Neural cell (in vitro differentiated cells): ENCODE results near the gene RFTN1. TPM values are rescaled to one million over a fixed set of nuclear protein-coding genes. Genes with fewer than 3 reads are reported as not detected.

Experiments used
- H2AFZ ChIP-seq: fragments of 200-600, 300-800 bp; sonication (generic), shearing (Covaris generic); 2 replicates; pipeline ENCODE4 v1.6.0; 2014; ENCODE audit warnings: low read depth, mild to moderate bottlenecking, antibody characterized with exemption, low read length, moderate library complexity
- H3F3A ChIP-seq: fragments of 200-600 bp; shearing (Covaris generic); 2 replicates; pipeline ENCODE4 v1.6.1; 2016; ENCODE audit warnings: mild to moderate bottlenecking, moderate library complexity, mixed read lengths, antibody characterized with exemption, low read length; ENCODE audit not compliant: insufficient read depth, poor library complexity, severe bottlenecking
- H3K27ac ChIP-seq: fragments of 200-600, 300-800 bp; sonication (generic), shearing (Covaris generic); 2 replicates; pipeline ENCODE4 v1.5.1; 2014; ENCODE audit warnings: mild to moderate bottlenecking, low read length, moderate library complexity
- H3K27me3 ChIP-seq: fragments of 300-800, 200-600 bp; sonication (generic), shearing (Covaris generic); 2 replicates; pipeline ENCODE4 v1.6.0; 2014; ENCODE audit warnings: mild to moderate bottlenecking, low read depth, low read length, moderate library complexity; ENCODE audit not compliant: insufficient read depth
- H3K36me3 ChIP-seq: fragments of 300-800, 200-600 bp; sonication (generic), shearing (Covaris generic); 2 replicates; pipeline ENCODE4 v1.5.1; 2014; ENCODE audit warnings: mild to moderate bottlenecking, antibody characterized with exemption, low read length, moderate library complexity; ENCODE audit not compliant: insufficient read depth
- H3K4me2 ChIP-seq: fragments of 300-800, 200-600 bp; sonication (generic), shearing (Covaris generic); 2 replicates; pipeline ENCODE4 v1.6.0; 2014; ENCODE audit warnings: mild to moderate bottlenecking, low read length
- H3K4me3 ChIP-seq: fragments of 300-800, 200-600 bp; sonication (generic), shearing (Covaris generic); 2 replicates; pipeline ENCODE4 v1.5.1; 2014; ENCODE audit warnings: mild to moderate bottlenecking, low read length, moderate library complexity
- H3K79me2 ChIP-seq: fragments of 200-600 bp; shearing (Covaris generic); replicated peaks from 2 replicates; pipeline ENCODE4 v1.6.0; 2014; ENCODE audit warnings: mild to moderate bottlenecking, low read length, moderate library complexity; ENCODE audit not compliant: insufficient read depth
- H3K9ac ChIP-seq: fragments of 300-800, 200-600 bp; sonication (generic), shearing (Covaris generic); 2 replicates; pipeline ENCODE4 v1.6.1; 2016; ENCODE audit warnings: mild to moderate bottlenecking, low read length, mixed read lengths
- H3K9me2 ChIP-seq: fragments of 200-600 bp; shearing (Covaris generic); 2 replicates; pipeline ENCODE4 v1.6.1; 2016; ENCODE audit warnings: mild to moderate bottlenecking, low read length, mixed read lengths; ENCODE audit not compliant: insufficient read depth
- H3K9me3 ChIP-seq: fragments of 200-600, 300-800 bp; sonication (generic), shearing (Covaris generic); 2 replicates; pipeline ENCODE4 v1.6.1; 2016; ENCODE audit warnings: mild to moderate bottlenecking, mixed run types, low read length, moderate library complexity, mixed read lengths
- H4K20me1 ChIP-seq: fragments of 200-600 bp; shearing (Covaris generic); 2 replicates; pipeline ENCODE4 v1.6.1; 2016; ENCODE audit warnings: mild to moderate bottlenecking, mixed run types; ENCODE audit not compliant: insufficient read depth
- CTCF ChIP-seq: fragments of 450-650 bp; IDR thresholded peaks from 2 replicates; pipeline ENCODE4 v1.5.1; 2014; ENCODE audit warnings: antibody characterized with exemption, mild to moderate bottlenecking, moderate library complexity; ENCODE audit not compliant: poor library complexity, severe bottlenecking
- EP300 ChIP-seq: fragments of 450-650 bp; conservative IDR thresholded peaks from 2 replicates; pipeline ENCODE4 v1.6.1; 2014; ENCODE audit warnings: antibody characterized with exemption, mild to moderate bottlenecking, moderate library complexity; ENCODE audit not compliant: poor library complexity, severe bottlenecking
- EZH2 ChIP-seq: fragments of 200-600, 300-800 bp; shearing (Covaris generic), sonication (generic); IDR thresholded peaks from 2 replicates; pipeline ENCODE4 v1.6.1; 2014; ENCODE audit warnings: antibody characterized with exemption, low read length, borderline replicate concordance, mild to moderate bottlenecking; ENCODE audit not compliant: insufficient read depth, poor library complexity, severe bottlenecking
- MXI1 ChIP-seq: fragments of 450-650 bp; conservative IDR thresholded peaks from 2 replicates; pipeline ENCODE4 v1.6.1; 2014; ENCODE audit warnings: antibody characterized with exemption, mild to moderate bottlenecking; ENCODE audit not compliant: poor library complexity, severe bottlenecking
- POLR2AphosphoS5 ChIP-seq: IDR thresholded peaks from 2 replicates; pipeline ENCODE4 v1.6.1; 2012
- RAD21 ChIP-seq: fragments of 450-650 bp; conservative IDR thresholded peaks from 2 replicates; pipeline ENCODE4 v1.6.1; 2014; ENCODE audit warnings: antibody characterized with exemption, mild to moderate bottlenecking, moderate library complexity
- REST ChIP-seq: IDR thresholded peaks from 2 replicates; pipeline ENCODE4 v1.6.1; 2012; ENCODE audit warnings: borderline replicate concordance
- SMC3 ChIP-seq: fragments of 450-650 bp; conservative IDR thresholded peaks from 2 replicates; pipeline ENCODE4 v1.6.1; 2014; ENCODE audit warnings: antibody characterized with exemption, mild to moderate bottlenecking, moderate library complexity; ENCODE audit not compliant: poor library complexity
- TAF1 ChIP-seq: IDR thresholded peaks from 2 replicates; pipeline ENCODE4 v1.6.1; 2012; ENCODE audit warnings: low read depth
- polyA plus RNA-seq: library from polyadenylated mRNA; depleted of rRNA; stranded (reverse); fragments of >200 nt; gene quantifications from 2 replicates; pipeline ENCODE4 v1.2.3, GENCODE V29; 2014

The RFTN1 gene
- polyA plus RNA-seq, 1 donor from 2014 or later: 36.8 TPM

GRCh38 chr3:16512435-16513140 is 911 bp downstream of the RFTN1 start:
- Histone ChIP-seq H2AFZ (no peak overlapping the region), H3K36me3 (no peaks in the 10 kb centered on the region), H3K9me2 (no peaks in the 10 kb centered on the region), H3K4me3 (peak overlapping the region; percentile 86), H3K27me3 (peaks cover 31% of the 10 kb centered on the region), H3F3A (no peaks in the 10 kb centered on the region), H3K79me2 (peaks cover 2% of the 10 kb centered on the region), H3K4me2 (peak overlapping the region; percentile 58), H3K27ac (peak overlapping the region; percentile 38), H3K9me3 (no peaks in the 10 kb centered on the region), H3K9ac (peak overlapping the region; percentile 58), H4K20me1 (no peaks in the 10 kb centered on the region)
- TF ChIP-seq REST (no peak), MXI1 (no peak), CTCF (no peak), POLR2AphosphoS5 (no peak), TAF1 (no peak), EZH2 (no peak), SMC3 (no peak), RAD21 (no peak), EP300 (no peak)

- Histone ChIP-seq H3K4me2 (peak overlapping the region; percentile 40), H3K27ac (no peak overlapping the region), H3K27me3 (peaks cover 31% of the 10 kb centered on the region), H3K79me2 (peaks cover 7% of the 10 kb centered on the region), H3K36me3 (no peaks in the 10 kb centered on the region), H3K4me3 (peak overlapping the region; percentile 86), H3K9ac (peak overlapping the region; percentile 58), H3F3A (no peaks in the 10 kb centered on the region), H3K9me3 (no peaks in the 10 kb centered on the region), H3K9me2 (no peaks in the 10 kb centered on the region), H4K20me1 (no peaks in the 10 kb centered on the region), H2AFZ (no peak overlapping the region)
- no peak for TF ChIP-seq MXI1
- no peak for TF ChIP-seq CTCF
- TF ChIP-seq TAF1: no peak
- TF ChIP-seq EP300: no peak
- no peak for TF ChIP-seq POLR2AphosphoS5
- TF ChIP-seq SMC3: no peak
- no peak for TF ChIP-seq RAD21
- TF ChIP-seq EZH2: no peak
- no peak for TF ChIP-seq REST
These were observed 1.6 kb downstream of the RFTN1 start for GRCh38 chr3:16511681-16512434.
